Gastroesophageal sphincter (tissue), 2 donors: Measurements from ENCODE around the gene ID4.

Source experiments
- EP300 ChIP-seq: sonication (generic); formaldehyde crosslinking; IDR thresholded peaks from one replicate; pipeline ENCODE4 v1.6.1; 2017; ENCODE audit warnings: antibody characterized with exemption, mild to moderate bottlenecking
- POLR2A ChIP-seq, 2 donors: fragments of 450-650 bp; IDR thresholded peaks; one replicate each; pipeline ENCODE4 v1.6.1; 2017; ENCODE audit warnings: antibody characterized with exemption in 2 of 2, mild to moderate bottlenecking in 2 of 2, moderate library complexity in 1 of 2
- POLR2AphosphoS5 ChIP-seq: sonication (generic); formaldehyde crosslinking; IDR thresholded peaks from one replicate; pipeline ENCODE4 v1.6.1; 2017; ENCODE audit warnings: antibody characterized with exemption

GRCh38 chr6:19827247-19827646 is 9.9 kb upstream of the ID4 start:
- TF ChIP-seq POLR2A (IDR thresholded peaks at IDR 0.05) (no peak), EP300 (no peak), POLR2AphosphoS5 (no peak)
